ENCODE data around the gene XIRP1.

DNA sequence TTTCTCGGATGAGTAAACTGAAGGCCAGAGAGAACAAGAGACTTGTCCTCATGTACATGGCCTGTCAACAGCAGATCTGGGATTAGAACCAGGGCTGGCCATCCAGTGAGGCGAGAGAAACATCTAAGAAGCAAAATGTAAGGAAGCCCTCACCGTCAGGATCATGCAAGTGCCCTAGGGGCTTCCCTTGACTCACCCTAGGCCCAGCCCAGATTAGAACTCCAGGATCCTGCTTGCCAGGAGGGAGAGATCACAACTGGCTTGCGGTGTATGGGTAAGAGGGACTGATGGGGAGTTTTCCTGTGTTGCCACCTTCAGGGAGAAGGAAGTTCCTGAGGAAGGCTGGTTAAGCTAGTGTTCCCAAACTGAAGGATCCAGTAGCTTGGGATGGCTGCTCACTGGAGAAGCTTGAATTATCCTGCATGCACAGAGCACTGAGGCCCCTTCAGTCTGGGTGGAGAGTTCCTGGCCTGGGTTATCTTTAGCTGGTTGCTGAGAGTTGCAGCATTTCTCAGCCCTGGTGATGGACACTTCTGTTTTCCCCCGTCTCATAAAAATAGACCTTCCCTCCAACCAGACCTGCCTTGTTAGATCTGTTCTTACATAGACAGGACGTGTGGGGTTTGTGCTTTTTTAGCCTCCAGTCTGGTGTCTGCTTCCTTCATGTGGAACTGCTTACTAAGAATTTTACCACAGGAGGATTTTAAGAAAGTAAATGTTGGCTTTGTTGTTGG lies 28.2 kb upstream of the XIRP1 start:
- TF ChIP-seq CTCF (IDR thresholded peaks at IDR 0.05; ENCODE audit: borderline replicate concordance, extremely low read depth, low read length, poor library complexity, severe bottlenecking) (no peak), EZH2 (IDR thresholded peaks at IDR 0.05; ENCODE audit: borderline replicate concordance, low read depth, low read length, severe bottlenecking) (no peak)

Measured in DND-41 (cell line).